SU-DHL-6 (cell line): Measurements from ENCODE around the gene RASGRF1.

Experiments
- EZH2phosphoT487 ChIP-seq: fragments of 200-600 bp; sonication (generic), shearing (Covaris generic); conservative IDR thresholded peaks from 2 replicates; pipeline ENCODE4 v1.6.1; 2018; ENCODE audit warnings: mild to moderate bottlenecking, antibody characterized with exemption, low read length, moderate library complexity, mixed read lengths
- TF ChIP-seq, protein P1 (sequence below): fragments of 200-600 bp; sonication (generic); IDR thresholded peaks from one replicate; pipeline ENCODE4 v1.5.1; 2017; ENCODE audit warnings: antibody characterized with exemption, mild to moderate bottlenecking, low read length, moderate library complexity; ENCODE audit not compliant: insufficient read depth, poor library complexity, severe bottlenecking

DNA sequence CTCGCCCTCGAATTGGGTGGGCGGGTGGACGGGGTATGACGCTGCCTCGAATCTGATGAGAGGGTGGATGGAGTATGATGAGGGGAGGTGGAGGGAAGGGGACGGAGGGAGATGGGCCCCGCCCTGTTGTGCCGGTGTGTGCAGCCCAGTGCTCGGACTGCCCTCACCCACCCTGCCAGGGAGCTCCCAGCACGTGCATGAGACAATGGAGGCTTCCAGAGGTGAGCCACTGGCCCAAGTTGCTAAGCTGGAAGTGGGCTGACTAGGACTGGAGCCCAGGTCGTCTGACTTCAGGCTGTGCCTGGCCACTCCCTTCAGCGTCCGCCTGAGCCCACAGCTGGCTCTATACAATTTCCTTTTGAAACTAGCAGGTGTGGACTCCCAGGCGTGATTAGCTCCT is 98.7 kb downstream of the RASGRF1 start:
- TF ChIP-seq, protein P1, sequence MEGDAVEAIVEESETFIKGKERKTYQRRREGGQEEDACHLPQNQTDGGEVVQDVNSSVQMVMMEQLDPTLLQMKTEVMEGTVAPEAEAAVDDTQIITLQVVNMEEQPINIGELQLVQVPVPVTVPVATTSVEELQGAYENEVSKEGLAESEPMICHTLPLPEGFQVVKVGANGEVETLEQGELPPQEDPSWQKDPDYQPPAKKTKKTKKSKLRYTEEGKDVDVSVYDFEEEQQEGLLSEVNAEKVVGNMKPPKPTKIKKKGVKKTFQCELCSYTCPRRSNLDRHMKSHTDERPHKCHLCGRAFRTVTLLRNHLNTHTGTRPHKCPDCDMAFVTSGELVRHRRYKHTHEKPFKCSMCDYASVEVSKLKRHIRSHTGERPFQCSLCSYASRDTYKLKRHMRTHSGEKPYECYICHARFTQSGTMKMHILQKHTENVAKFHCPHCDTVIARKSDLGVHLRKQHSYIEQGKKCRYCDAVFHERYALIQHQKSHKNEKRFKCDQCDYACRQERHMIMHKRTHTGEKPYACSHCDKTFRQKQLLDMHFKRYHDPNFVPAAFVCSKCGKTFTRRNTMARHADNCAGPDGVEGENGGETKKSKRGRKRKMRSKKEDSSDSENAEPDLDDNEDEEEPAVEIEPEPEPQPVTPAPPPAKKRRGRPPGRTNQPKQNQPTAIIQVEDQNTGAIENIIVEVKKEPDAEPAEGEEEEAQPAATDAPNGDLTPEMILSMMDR: no peak
- no peak for TF ChIP-seq EZH2phosphoT487
